HG02623 (cell line): ENCODE data around the gene TMEM184A.

Experiments used
- ATAC-seq: cut with Tn5 transposase; IDR thresholded peaks from one replicate; pipeline ENCODE4 v1.9.1; 2021; ENCODE audit warnings: moderate library complexity; ENCODE audit not compliant: unreplicated experiment

The TMEM184A gene

DNA sequence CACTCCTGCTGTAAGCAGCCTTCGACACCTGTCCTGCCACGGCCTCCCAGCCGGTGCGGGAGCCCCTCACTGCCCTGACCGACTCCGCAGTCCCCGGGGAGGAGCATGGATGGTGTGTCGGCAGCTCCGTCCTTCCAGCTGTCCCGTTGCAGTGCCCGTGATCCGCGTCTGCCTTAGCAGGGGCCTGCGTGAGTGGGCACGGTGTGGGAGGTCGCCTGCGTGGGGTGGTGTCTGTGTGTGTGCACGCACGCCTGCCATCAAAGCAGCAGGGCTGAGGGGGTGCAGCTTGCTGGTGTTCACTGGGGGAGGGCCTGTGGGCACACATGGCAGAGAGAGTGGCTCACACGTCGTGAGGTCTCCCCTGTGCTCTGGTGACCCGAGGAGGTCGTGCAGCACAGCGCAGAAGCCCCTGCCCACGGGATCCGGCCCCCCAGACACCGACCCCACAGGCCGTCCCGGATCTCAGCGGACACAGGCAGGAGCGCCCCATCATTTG, 15.2 kb downstream of the TMEM184A start:
- ATAC-seq: no peak

DNA sequence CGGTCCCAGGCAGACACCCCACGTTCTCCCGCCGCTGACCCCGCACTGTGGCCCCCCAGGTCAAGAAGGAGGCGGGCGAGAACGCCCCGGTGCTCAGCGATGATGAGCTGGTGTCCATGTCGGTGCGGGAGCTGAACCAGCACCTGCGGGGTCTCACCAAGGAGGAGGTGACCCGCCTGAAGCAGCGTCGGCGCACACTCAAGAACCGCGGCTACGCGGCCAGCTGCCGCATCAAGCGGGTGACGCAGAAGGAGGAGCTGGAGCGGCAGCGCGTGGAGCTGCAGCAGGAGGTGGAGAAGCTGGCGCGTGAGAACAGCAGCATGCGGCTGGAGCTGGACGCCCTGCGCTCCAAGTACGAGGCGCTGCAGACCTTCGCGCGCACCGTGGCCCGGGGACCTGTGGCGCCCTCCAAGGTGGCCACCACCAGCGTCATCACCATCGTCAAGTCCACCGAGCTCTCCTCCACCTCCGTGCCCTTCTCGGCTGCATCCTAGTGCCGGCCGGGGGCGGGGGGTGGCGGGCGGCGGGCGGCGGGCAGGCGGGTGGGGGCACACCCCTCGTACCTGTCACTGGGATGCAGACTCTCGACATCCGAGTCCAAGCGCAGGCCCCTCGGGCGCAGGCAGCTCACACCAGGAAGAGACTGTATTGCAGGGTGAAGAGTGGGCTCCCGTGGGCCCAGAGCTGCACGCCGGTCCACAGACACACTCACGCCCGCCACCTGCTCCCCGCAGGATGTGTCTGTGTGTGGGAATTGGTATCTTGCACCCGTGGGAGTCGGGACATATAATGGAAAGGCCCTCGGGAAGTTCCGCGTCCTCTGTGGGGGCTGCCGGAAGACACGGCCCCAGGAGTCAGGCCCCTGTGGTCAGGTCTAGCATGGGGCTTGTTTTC, 15.9 kb downstream of the TMEM184A start:
- ATAC-seq: no peak

DNA sequence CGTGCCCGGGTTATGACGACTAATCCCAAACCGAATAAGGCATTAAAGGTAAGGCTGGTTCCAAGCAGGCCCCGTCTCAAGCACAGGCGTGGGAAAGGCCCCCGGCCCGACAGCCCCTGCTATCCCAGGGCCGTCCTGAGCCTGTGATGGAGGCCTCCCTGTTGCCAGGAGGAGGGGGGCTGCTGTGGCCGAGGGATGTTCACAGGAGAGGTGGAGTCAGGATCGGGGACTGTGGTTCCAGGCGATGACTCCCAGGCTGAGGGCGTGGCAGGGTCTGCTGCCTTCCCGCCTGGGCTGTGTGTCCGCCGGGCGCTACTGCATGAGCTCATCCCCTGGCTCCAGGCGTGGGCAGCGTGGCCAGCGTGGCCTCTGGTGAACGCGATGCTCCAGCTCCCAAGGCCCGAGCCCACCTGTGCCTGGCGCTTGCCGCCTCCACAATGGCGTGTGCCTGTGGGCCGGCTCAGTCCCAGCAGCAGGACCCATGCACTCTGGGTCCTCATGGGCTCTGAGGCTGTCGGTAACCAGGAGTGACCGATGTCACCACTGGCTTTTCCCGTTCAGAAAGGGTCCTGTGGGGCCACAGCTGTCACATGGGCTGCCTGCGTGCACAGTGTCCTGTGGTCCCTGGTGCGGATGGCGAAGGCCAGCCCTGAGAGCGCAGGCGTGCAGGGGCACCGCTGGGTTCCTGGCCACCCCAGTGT, 16.7 kb downstream of the TMEM184A start:
- ATAC-seq: no peak

DNA sequence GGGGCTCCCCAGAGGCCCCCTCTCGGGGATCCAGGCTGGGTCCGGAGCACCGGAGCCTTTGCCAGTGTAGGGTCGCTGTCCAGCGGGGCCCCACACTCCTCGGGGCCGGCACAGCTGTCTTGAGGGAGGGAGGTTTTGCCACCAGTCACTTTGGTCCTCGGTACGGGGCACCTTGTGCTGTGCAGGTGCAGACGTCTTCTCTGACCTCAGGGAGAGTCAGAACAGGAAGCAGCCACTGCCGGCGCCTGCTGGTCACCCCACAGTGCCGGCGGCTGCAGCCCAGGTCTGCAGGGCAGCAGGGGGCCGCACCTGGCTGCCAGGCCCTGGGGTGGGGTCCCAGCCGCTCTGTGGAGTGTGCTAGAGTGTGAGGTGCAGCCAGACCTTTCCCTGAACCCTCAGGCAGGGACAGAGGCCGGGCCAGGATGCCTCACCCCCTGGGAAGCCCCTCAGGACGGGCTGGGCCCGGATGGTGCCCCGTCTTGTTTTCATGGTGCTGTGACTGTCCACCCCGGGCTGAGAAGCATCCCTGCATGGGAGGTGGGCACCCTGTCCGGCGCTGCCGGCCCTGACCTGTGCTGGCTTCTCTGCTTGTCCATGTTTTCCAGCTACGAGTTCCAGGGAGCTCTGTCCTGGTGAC, 17.3 kb downstream of the TMEM184A start:
- ATAC-seq: no peak

DNA sequence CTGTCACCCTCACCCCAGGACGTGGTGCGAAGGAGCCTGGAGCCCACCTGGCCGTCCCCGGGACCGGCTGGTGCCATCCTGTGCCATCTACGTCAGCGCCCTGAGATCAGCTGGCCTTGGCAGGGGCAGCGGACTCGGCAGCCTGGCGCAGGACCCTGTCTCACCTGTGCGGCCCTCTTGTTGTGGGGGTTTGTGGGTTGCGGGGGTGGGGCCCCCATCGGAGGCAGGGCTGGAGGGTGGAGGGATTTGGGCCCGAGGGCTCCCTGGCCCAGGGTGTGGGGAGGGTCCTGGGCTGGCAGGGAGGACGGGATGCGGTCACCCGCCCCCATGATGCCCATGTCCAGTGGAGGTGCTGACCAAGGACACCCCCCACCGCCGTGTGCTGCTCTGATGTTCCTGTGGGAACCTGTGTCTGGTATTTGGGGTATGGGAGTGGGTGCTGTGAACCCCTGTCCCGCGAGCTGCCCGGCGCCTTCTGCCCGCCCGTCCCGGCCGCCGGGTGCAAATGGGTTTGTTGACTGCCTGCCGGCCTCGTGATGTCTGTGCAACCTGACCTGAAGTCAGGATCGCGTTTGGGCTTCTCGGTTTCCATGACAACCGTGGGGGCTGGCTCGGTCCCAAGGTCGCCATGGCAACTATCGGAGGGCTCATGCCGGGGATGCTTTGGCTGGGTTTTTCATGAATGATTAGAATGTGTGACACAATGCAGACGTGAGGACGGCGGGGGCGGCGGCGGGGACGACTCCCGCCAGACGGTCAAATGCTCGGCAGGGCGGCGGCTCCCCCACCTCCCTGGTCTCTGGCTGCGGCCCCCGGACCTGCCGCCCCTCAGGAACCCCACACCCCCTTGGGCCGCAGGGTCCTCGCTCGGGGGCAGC, 18.2 kb downstream of the TMEM184A start:
- no peak for ATAC-seq

DNA sequence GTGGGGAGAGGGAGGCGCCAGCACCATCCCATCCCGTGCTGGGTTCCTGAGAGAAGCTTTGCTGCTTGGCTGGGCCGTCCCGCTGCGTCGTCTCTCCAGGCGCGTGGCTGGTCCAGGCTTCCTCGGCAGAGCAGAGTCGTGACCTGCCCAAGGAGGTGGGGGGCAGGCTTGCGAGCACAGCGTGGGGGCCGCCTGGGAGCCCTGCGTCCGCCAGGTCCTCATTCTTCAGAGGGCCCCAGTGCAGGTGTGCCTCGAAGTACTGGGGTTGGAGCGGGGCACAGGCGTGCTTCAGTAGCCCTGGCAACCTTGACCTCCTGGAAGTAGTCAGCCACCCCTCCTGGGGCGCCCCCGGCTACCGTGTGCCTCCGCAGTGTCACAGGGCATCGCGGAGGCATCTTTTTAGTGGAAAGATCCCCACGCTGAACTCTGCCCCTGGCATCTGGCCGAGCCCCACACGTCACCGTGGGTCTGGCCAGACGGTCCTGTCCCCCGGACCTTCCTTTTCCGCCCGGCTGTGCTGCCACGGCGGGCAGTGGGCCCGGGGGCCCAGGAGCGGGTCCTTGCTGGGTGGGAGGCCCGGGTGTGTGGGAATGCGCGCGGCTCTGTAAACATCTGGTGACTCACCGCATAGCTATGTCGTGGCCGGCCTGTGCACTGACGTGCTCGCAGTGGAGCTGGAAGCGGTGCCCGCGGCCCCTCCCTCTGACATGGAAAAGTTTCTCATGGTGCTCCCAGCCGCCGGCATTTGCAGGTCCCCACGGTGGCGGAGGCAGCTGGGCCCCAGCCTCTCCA, 19.1 kb downstream of the TMEM184A start:
- ATAC-seq: no peak

DNA sequence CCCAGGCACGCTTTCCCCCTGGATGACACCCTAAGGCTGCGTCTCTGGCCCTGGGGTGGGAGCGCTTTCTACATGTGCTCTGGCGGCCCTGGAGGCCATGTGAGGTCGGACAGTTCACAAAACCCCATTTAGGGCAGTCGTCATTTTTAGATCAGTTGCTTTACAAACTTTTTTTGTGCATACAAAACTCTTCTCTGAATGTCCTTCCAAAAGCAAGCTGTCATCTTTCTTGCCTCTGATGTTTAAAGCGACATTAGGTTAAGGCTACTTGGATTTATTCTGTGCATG, 19.6 kb downstream of the TMEM184A start:
- no peak for ATAC-seq

DNA sequence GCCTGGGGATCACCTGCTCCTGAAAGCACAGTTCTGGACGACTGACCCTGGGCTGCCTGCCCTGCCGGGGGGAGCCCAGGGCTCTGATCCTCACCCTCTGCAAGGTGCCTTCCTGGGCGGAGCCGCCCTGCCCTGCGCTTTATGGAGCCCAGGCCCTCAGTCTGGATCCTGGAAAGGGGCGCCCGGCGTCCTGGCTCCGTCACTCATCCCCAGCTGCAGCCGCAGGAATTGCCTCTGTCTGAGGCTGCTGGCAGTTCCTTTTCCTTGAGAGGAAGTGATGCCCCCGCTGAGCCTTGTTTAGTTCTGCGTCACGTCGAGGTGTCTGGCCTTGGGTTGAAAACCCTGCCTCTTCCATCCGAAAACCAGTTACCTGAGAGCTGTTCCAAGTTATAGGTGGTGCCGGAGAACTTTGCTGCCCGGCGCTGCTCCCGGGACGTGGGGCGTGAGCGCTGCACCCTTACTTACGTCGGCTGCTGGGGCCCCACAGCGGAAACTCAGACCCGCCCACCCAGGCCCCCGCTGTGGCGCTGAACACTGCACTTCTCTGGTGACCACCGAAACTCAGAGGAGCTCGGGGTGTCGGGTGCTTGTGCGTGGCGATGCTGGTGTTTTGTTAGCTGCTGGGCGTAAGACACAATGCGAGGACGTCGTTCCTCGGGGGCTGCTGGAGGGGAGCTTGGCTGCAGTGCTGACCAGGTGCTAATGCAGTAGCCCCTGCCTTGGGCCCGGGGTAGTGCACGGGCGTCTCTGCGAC, 20.1 kb downstream of the TMEM184A start:
- no peak for ATAC-seq

DNA sequence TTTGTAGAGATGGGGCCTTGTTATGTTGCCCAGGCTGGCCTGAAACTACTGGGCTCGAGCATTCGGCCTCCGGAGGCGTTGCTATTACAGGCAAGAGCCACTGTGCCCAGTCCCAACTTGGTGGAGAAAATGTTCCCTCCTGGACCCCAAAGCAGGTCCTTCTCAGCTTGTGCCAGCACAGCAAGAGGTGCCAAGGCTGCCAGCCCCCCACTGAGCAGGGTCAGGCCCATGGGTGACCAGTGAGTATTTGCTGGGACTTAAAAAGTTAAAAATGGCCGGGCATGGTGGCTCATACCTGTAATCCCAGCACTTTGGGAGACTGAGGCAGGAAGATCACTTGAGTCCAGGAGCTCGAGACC, 20.9 kb downstream of the TMEM184A start:
- ATAC-seq: no peak

DNA sequence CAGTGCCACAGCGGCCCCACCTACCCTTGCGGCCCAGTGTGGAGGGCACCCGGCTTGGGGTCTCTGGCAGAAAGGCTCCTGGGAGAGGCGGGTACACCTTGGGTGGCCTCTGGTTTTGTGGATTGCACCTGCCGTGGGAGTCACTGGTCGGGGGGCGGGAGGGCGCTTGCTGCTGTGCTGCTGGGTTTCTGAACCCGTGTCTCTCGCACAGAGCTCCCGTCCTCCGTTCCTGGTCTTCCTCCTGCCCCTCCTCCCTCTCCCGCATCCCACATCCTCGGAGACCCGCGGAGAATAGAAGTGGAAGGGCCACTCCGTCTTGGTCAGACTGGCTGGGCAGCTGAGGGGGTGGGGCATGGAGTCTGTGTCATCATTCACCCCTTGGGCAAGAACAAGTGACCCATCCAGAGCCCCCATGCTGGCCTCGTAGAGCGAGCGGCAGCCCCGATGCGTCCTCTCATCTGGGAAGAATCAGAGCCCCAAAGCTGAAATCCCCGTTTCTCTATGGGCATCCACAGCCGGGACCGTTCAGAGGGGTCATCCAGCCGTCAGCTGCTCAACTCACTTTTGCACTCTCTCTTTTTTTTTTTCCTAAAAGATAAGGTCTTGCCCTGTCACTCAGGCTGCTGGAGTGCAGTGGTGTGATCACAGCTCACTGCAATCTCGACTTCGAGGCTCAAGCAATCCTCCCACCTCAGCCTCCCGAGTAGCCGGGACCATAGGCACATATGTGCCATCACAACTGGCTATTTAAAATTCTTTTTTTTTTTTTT, 21.5 kb downstream of the TMEM184A start:
- ATAC-seq: no peak

DNA sequence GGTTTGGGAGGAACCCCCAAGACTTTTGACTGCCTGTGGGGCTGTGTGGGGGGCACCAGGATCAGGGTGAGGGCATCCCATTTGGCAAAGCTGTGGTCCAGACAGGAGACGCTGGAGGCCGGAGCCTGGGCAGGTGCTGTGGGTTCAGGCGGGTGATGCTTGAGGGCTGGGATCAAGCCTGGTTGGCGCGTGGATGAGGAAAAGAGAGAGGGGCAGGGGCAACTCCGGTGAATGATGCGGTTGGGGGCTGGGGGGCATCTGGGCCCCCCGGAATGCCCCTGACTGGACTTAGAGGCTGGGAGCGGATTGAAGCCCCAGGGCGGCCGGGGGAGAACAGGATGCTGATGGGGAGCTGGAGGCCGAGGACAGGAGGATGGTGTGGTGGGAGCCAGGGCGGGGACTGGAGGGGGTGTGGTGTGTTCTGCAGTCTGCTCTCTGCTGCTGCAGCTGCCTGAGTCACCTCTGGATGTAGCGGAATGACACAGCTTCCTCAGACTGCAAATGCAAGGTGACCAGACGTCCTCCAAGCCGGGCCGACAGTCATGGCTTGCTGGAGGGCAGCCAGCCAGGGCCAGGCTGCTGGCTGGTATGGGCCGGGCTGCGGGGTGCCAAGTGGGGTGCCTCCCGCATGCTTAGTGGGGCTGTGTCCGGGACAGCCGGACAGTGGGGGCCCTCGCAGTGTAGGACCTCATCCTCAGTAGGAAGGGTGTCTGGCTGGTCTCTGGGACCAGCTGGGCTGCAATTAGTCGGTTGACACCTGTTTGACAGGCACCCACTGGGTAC, 22.3 kb downstream of the TMEM184A start:
- ATAC-seq: no peak

DNA sequence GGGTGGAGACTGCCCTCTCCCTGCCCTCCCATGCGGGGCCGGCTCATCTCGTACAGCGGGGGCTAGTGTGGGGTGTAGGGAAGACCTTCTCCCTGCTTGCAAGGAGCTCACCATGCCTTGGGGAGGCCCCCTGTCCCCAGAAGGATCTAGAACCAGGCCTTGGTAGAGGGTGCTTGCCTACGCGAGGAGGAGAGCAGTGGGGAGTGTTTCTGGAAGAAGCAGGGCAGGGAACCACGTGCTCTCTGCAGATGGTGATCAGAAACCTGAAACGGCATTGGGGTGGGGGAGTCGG, 22.8 kb downstream of the TMEM184A start:
- no peak for ATAC-seq

DNA sequence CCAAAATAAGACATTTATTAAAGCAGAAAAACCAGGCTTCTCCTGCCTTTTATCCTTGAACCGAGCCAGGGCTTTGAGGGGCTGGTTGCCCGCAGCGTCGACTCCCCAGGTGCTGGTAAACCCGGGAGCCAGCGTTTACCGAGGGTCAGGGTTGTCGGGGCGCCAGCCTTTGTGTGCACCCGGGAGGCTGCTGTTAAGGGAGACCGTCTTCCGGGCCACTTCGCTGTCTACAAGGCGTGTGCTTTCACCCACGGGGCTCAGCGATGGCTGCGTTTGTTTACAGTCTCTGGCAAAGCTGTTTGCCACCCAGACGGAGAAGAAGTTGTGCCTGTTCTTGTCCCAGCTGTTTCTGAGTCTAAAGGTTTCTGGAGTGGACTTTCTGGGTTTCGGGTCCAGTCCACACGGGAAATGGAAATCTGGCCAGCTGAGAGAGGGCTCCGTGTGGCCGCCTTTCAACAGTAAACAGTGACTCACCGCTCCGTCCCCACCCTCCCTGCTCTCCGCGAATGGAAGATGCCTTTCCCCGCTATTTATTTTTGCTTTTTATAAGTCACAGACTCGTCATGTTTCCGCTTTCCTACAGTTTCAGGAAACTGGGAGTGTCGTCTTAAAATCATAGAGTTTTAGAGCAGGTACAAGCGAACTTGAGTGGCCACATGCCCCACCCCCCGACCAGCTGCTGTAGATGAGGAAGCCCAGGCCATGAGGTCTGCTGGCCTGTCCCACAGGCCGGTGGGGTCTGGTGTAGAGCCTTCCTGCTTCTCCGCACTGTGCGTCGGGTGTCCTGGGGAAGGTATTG, 23.4 kb downstream of the TMEM184A start:
- ATAC-seq: no peak

DNA sequence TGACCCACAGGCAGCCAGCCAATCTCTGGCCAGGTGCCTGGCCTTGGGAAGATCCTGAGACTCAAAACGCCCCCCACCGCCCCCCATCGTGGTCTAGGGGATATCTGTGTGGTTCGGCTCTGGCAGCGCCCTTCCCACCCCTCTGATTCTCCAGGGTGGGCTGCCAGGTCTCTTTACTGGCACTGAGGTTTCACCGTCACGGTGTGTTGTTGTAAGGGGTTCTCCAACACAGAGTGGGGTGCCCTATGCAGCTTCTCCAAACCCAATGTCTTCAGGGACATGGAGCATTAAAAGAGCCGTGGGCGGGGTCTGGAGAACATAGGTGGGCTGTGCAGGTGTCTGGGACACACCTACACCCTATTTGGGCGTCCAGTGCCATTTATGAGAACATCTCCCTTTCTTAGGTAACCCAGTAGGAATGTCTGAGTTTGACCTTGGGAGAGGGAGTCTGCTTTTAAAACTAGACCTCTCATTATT, 24.0 kb downstream of the TMEM184A start:
- ATAC-seq: no peak

DNA sequence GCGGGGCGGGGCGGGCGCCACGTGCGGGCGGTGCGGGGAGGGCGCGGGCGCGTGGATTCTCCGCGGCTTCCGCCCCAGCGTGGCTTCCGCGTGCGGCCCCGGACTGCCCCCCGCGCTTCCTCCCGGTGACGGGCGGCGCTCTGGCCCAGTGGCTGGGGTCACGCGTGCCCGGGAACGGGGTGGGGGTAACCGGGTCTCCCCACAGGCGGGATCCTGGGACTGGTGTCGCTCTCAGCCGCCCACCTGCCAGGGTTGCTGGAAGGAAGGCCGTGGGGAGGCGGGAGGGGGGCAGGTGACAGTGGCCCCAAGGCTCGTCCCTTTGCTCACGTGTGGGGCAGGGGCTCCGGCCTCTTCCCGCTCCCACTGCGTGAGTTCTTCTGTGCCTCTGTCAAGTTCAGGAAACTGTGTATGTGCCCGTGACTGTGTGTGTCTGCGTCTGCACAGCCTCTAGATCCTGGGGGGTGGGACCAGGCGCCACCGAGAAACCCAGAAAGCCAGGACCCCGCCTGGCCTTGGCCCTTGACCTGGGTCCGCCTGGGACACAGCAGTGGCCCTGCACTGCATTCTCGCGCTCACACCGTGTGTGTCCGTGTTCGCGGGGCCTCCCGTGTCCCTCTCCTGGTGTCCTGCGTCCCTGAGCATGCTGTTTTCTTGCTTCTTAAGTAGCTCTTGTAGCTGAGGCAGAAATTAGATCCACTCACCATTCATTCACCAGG, 24.6 kb downstream of the TMEM184A start:
- no peak for ATAC-seq

DNA sequence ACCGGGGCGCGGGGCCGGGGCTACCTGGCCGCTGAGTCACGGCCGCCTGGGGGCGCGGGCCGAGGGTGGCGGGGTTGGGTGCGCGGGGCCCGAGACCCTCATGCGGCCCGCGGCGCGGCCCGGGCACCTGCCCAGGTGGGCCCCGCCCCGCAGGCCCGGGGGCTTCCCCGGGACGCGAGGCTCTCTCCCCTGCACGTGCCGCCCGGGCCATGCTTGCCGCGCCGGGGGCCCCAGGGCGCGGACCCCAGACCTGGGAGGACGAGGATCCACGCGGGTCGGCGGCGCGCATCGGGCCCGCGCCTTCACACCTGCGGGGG, 25.1 kb downstream of the TMEM184A start:
- ATAC-seq: no peak
